OCI-LY7 (cell line): ENCODE results near the gene C2. TPM values are rescaled to one million over a fixed set of nuclear protein-coding genes. Genes with fewer than 3 reads are reported as not detected.
"Not testable (repeated sequence)": the region's sequence is repeated elsewhere in the genome, so short reads cannot be mapped to it uniquely, and the experiment has no call there.

Experiments
- BruUV-seq: library from RNA; stranded (reverse); fragments of 400-500 nt; replicated peaks from 2 replicates; lab custom pipeline; 2021; lab: Mats Ljungman, UMichigan
- CTCF ChIA-PET: fragments of 300-600 bp; sonication (Branson Sonifier 250); formaldehyde crosslinking; loops from one replicate; lab custom pipeline; 2022; ENCODE audit warnings: antibody characterized with exemption; ENCODE audit not compliant: unreplicated experiment; lab: Charles Lee
- POLR2A ChIA-PET: fragments of 300-600 bp; sonication (Branson Sonifier 250); formaldehyde crosslinking; loops from one replicate; lab custom pipeline; 2022; ENCODE audit warnings: antibody characterized with exemption; lab: Charles Lee
- DNase-seq: peaks from one replicate; pipeline ENCODE4 v3.0.0-alpha.2; 2015; ENCODE audit warnings: low spot score
- H2AFZ ChIP-seq: fragments of 200-600 bp; sonication (generic), shearing (Covaris generic); 2 replicates; pipeline ENCODE4 v1.6.1; 2014; ENCODE audit warnings: mild to moderate bottlenecking, antibody characterized with exemption, low read length, moderate library complexity
- H3K27ac ChIP-seq: fragments of 200-600 bp; sonication (generic); 2 replicates; pipeline ENCODE4 v1.5.1; 2014; ENCODE audit warnings: mixed run types, low read depth, mild to moderate bottlenecking, moderate library complexity, low read length, inconsistent platforms; ENCODE audit not compliant: poor library complexity, severe bottlenecking
- H3K36me3 ChIP-seq: fragments of 200-600 bp; sonication (generic); 2 replicates; pipeline ENCODE4 v1.6.1; 2014; ENCODE audit warnings: mild to moderate bottlenecking, antibody characterized with exemption, low read length, moderate library complexity, mixed read lengths; ENCODE audit not compliant: insufficient read depth
- H3K4me1 ChIP-seq: fragments of 200-600 bp; sonication (generic); 2 replicates; pipeline ENCODE4 v1.5.1; 2014; ENCODE audit warnings: mild to moderate bottlenecking, low read length; ENCODE audit not compliant: insufficient read depth, poor library complexity, severe bottlenecking
- H3K4me2 ChIP-seq: fragments of 200-600 bp; sonication (generic); 2 replicates; pipeline ENCODE4 v1.6.1; 2014; ENCODE audit warnings: mild to moderate bottlenecking, low read length
- H3K4me3 ChIP-seq: fragments of 200-600 bp; sonication (generic); 2 replicates; pipeline ENCODE4 v1.5.1; 2014; ENCODE audit warnings: mild to moderate bottlenecking, low read depth, low read length; ENCODE audit not compliant: poor library complexity, severe bottlenecking
- H3K79me2 ChIP-seq: fragments of 200-600 bp; sonication (generic); 2 replicates; pipeline ENCODE4 v1.6.1; 2016; ENCODE audit warnings: low read depth, mild to moderate bottlenecking, low read length, moderate library complexity, mixed read lengths; ENCODE audit not compliant: insufficient read depth
- H3K9me2 ChIP-seq: fragments of 200-600 bp; sonication (generic); 2 replicates; pipeline ENCODE4 v1.6.1; 2016; ENCODE audit warnings: mild to moderate bottlenecking, low read length, mixed read lengths; ENCODE audit not compliant: insufficient read depth
- H3K9me3 ChIP-seq: fragments of 200-600 bp; sonication (generic); 2 replicates; pipeline ENCODE4 v1.6.1; 2014; ENCODE audit warnings: mild to moderate bottlenecking, mixed run types, low read length, mixed read lengths
- H4K20me1 ChIP-seq: fragments of 200-600 bp; sonication (generic); 2 replicates; pipeline ENCODE4 v1.6.1; 2014; ENCODE audit warnings: mild to moderate bottlenecking, antibody characterized with exemption, low read length, moderate library complexity, mixed read lengths; ENCODE audit not compliant: insufficient read depth
- EZH2phosphoT487 ChIP-seq: fragments of 200-600 bp; sonication (generic); IDR thresholded peaks from 2 replicates; pipeline ENCODE4 v1.6.1; 2018; ENCODE audit warnings: low read depth, borderline replicate concordance, mild to moderate bottlenecking, mixed run types, antibody characterized with exemption, low read length, moderate library complexity, mixed read lengths
- intact Hi-C: fragments of 100-400 bp; cut with micrococcal nuclease; formaldehyde crosslinking; loops from one replicate; pipeline ENCODE4 v1.10.0; 2022; ENCODE audit not compliant: unreplicated experiment
- total RNA-seq, 2 experiments: library from RNA; depleted of rRNA in 1 of 2; stranded (reverse); fragments of >200 nt in 1 of 2; shearing (Covaris generic) in 1 of 2; gene quantifications; 2 replicates each; pipeline ENCODE4 v1.2.3, GENCODE V29; 2014 to 2022
- TF ChIP-seq, protein P1 (sequence below): fragments of 200-600 bp; sonication (generic); conservative IDR thresholded peaks from 2 replicates; pipeline ENCODE4 v1.5.1; 2014; ENCODE audit warnings: mild to moderate bottlenecking, antibody characterized with exemption, low read length, moderate library complexity, mixed read lengths

Gene C2
- total RNA-seq, 2 experiments from 2014 or later, result 3.4 to 4.4 TPM

DNA sequence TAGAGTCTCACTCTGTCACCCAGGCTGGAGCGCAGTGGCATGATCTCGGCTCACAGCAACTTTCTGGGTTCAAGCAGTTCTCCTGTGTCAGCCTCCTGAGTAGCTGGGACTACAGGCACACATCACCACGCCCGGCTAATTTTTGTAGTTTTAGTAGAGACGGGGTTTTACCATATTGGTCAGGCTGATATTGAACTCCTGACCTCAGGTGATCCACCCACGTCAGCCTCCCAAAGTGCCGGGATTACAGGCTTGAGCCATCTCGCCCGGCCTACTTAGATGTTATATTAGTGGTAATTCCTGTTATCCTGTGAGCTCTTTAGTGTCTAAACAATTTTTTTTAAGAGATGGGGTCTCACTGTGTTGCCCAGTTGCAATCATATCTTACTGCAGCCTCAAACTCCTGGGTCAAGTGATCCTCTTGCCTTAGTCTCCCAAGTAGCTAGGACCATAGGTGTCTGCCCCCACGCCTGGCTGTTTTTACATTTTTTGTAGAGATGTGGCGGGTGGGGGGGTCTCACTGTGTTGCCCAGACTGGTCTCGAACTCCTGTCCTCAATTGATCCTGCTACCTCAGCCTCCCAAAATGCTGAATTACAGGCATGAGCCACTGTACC, 50.4 kb downstream of the C2 start:
- Histone ChIP-seq H2AFZ (no peak overlapping the region), H3K79me2 (peaks cover 6% of the 10 kb centered on the region; the same call in 1 of the 2 replicates), H3K9me2 (no peaks in the 10 kb centered on the region), H3K9me3 (no peaks in the 10 kb centered on the region), H4K20me1 (no peaks in the 10 kb centered on the region), H3K36me3 (no peaks in the 10 kb centered on the region; the same call in 1 of the 2 replicates), H3K27ac (no peak overlapping the region), H3K4me3 (no peak overlapping the region), H3K4me1 (peaks cover 7% of the 10 kb centered on the region), H3K4me2 (no peak overlapping the region)
- no peak for DNase-seq
- ChIA-PET CTCF (no interaction called here), POLR2A (no interaction called here)
- TF ChIP-seq, protein P1, sequence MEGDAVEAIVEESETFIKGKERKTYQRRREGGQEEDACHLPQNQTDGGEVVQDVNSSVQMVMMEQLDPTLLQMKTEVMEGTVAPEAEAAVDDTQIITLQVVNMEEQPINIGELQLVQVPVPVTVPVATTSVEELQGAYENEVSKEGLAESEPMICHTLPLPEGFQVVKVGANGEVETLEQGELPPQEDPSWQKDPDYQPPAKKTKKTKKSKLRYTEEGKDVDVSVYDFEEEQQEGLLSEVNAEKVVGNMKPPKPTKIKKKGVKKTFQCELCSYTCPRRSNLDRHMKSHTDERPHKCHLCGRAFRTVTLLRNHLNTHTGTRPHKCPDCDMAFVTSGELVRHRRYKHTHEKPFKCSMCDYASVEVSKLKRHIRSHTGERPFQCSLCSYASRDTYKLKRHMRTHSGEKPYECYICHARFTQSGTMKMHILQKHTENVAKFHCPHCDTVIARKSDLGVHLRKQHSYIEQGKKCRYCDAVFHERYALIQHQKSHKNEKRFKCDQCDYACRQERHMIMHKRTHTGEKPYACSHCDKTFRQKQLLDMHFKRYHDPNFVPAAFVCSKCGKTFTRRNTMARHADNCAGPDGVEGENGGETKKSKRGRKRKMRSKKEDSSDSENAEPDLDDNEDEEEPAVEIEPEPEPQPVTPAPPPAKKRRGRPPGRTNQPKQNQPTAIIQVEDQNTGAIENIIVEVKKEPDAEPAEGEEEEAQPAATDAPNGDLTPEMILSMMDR, result no peak
- TF ChIP-seq EZH2phosphoT487, result no peak
- no TSS peak for BruUV-seq
- intact Hi-C loops, result no loop called here

DNA sequence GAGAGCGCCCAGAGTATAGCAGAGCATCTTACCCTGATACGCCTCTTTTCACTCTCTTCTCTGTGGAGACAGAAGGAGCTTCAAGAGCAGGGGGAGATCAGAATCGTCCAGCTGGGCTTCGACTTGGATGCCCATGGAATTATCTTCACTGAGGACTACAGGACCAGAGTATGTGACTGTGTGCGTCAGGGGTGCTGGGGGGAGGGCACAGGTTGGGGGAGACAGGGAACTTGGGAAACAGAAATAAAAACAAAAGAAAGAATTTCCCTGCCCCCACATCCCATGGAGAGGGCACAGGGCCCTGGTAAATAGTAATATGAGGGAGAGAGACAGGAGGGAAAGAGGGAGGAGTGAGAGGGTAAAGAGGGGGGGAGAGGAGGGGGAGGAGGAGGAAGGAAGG, 51.3 kb downstream of the C2 start:
- no peak overlapping the region for H3K4me3 ChIP-seq
- H3K36me3 ChIP-seq, result no peaks in the 10 kb centered on the region; the same call in 1 of the 2 replicates
- no peaks in the 10 kb centered on the region for H3K4me1 ChIP-seq
- no peak overlapping the region for H2AFZ ChIP-seq
- H4K20me1 ChIP-seq, result no peaks in the 10 kb centered on the region
- no peaks in the 10 kb centered on the region for H3K9me3 ChIP-seq
- CTCF ChIA-PET, result no interaction called here
- no peak overlapping the region for H3K27ac ChIP-seq
- TF ChIP-seq, protein P1, result no peak
- TF ChIP-seq EZH2phosphoT487, result no peak
- POLR2A ChIA-PET, result no interaction called here
- H3K4me2 ChIP-seq, result no peak overlapping the region
- H3K79me2 ChIP-seq, result no peaks in the 10 kb centered on the region
- H3K9me2 ChIP-seq, result no peaks in the 10 kb centered on the region
- DNase-seq, result no peak
- no TSS peak for BruUV-seq
- intact Hi-C loops, result no loop called here

DNA sequence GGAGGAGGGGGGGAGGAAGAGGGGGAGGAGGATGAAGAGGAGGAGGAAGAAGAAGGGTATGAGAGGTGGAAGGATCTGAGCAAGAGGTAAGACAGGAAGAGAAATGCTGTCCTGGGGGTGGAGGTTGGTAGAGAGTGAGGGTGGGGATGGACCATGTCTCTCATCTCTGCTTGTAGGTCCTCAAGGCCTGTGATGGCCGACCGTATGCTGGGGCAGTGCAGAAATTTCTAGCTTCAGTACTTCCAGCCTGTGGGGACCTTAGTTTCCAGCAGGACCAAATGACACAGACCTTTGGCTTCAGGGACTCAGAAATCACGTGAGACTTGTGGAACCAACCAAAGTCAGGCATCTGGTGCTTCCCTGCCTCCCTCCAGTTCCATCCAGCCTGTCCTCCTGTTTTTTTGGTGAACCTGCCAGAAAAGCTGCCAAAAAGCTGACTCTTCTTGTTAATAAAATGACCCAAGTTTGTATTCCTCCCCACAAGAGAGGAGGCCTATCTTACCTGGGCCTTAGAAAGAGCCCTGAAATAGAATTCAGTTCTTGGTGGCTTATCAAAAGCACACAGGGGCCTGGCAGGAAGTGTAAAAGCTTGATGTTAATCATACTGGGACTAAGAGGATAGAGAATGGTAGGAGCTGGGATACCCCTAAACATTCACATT, 51.9 kb downstream of the C2 start:
- H3K4me1 ChIP-seq, result no peaks in the 10 kb centered on the region
- no peaks in the 10 kb centered on the region for H3K9me3 ChIP-seq
- no peaks in the 10 kb centered on the region for H3K9me2 ChIP-seq
- no peak overlapping the region for H3K4me2 ChIP-seq
- ChIA-PET CTCF (no interaction called here), POLR2A (interaction anchor here (0.9 kb wide), 1 partner anchor 15 kb away, joined by 4 read pairs; no protein-coding TSS in a partner anchor)
- no peak overlapping the region for H2AFZ ChIP-seq
- no peak for TF ChIP-seq EZH2phosphoT487
- TF ChIP-seq, protein P1, result no peak
- DNase-seq, result no peak
- no peaks in the 10 kb centered on the region for H4K20me1 ChIP-seq
- H3K79me2 ChIP-seq, result no peaks in the 10 kb centered on the region
- no TSS peak for BruUV-seq
- H3K36me3 ChIP-seq, result no peaks in the 10 kb centered on the region
- H3K4me3 ChIP-seq, result no peak overlapping the region
- intact Hi-C loops, result no loop called here
- no peak overlapping the region for H3K27ac ChIP-seq

DNA sequence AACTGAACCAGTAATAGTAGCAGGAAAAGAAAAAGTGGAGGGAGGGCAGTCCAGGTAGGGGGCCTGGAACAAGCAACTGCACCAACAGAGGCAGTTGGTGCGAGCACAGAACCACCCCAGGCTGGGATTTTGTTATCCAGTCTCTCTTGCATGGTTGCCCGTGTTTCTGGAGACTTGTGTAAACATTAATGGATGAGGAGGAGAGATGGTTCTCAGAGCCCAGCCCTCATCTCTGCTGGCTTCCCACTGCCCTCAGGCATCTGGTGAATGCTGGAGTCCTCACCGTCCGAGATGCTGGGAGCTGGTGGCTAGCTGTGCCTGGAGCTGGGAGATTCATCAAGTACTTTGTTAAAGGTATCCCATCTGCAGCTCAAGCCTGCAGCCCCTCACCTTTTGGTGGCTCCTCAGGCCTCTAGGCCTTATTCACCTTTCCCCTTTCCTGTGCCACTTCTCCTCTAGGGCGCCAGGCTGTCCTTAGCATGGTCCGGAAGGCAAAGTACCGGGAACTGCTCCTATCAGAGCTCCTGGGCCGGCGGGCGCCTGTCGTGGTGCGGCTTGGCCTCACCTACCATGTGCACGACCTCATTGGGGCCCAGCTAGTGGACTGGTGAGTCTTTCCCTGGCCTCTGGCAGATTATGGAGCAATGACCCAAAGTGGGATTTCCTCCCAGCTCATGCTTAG, 52.8 kb downstream of the C2 start:
- DNase-seq, H4K20me1 ChIP-seq, H3K9me3 ChIP-seq, BruUV-seq, H3K27ac ChIP-seq, intact Hi-C loops, H3K9me2 ChIP-seq, H3K4me1 ChIP-seq, H3K79me2 ChIP-seq, H3K36me3 ChIP-seq, CTCF ChIA-PET, H3K4me2 ChIP-seq, H2AFZ ChIP-seq, H3K4me3 ChIP-seq: not testable (repeated sequence)
- POLR2A ChIA-PET, result interaction anchor here (0.5 to 0.9 kb wide), 2 partner anchors 15 to 1928 kb away, joined by 4 to 6 read pairs; no protein-coding TSS in a partner anchor
